K562 (cell line): ENCODE results near the gene FMN1. TPM values are rescaled to one million over a fixed set of nuclear protein-coding genes. Genes with fewer than 3 reads are reported as not detected.

Experiments used
- FOXK2 ChIP-seq, 2 experiments: fragments of 450-650 bp; IDR thresholded peaks in 1 of 2; conservative IDR thresholded peaks in 1 of 2; 2 replicates each; pipeline ENCODE4 v1.6.1; 2016; ENCODE audit warnings: low read depth in 2 of 2, mild to moderate bottlenecking in 1 of 2
- POLR2H ChIP-seq: IDR thresholded peaks from 2 replicates; pipeline ENCODE4 v1.6.1; 2016; ENCODE audit warnings: missing genetic modification characterization, low read depth, mild to moderate bottlenecking, control low read depth, missing compliant biosample characterization, moderate library complexity
- SP2 ChIP-seq: IDR thresholded peaks from 2 replicates; pipeline ENCODE4 v1.6.1; 2011; ENCODE audit warnings: mild to moderate bottlenecking, low read depth, low read length, moderate library complexity; ENCODE audit not compliant: poor library complexity, severe bottlenecking; ENCODE audit errors: extremely low read depth
- TAF7 ChIP-seq: fragments of 450-650 bp; IDR thresholded peaks from 2 replicates; pipeline ENCODE4 v1.6.1; 2016; ENCODE audit warnings: missing genetic modification characterization, missing compliant biosample characterization
- ZNF197 ChIP-seq: fragments of 200-800 bp; sonication (Bioruptor generic); IDR thresholded peaks from 2 replicates; pipeline ENCODE4 v1.6.1; 2016; ENCODE audit warnings: low read depth, missing genetic modification characterization, missing compliant biosample characterization
- polyA plus RNA-seq, 8 experiments: library from polyadenylated mRNA; depleted of rRNA in 4 of 8; stranded (reverse) in 5 of 8; unstranded in 3 of 8; fragments of >200 nt; fragmentation: Nextera tagmentation in 2 of 8; fragmentation: Illumina TruSeq in 1 of 8; extraction: Ambion mirVana in 2 of 8; extraction: Trizol in 1 of 8; gene quantifications; 2 replicates each; pipeline versions ENCODE4 v1.2.1 to v1.2.3, GENCODE V29; 2011 to 2014; ENCODE audit warnings: inconsistent platforms in 1 of 8, missing spikeins in 1 of 8
- total RNA-seq, 7 experiments: library from RNA; depleted of rRNA in 6 of 7; stranded (reverse); fragments of >200 nt in 6 of 7; fragmentation: Illumina TruSeq in 2 of 7; extraction: Trizol in 2 of 7; gene quantifications; 2 replicates each; pipeline versions ENCODE4 v1.2.1 to v1.2.3, GENCODE V29; 2011 to 2021; ENCODE audit warnings: low replicate concordance in 1 of 7
- TF ChIP-seq, protein P1 (sequence below): fragments of 250-450 bp; sonication (Bioruptor Pico); IDR thresholded peaks from 2 replicates; pipeline ENCODE4 v1.4.0; 2020
- TF ChIP-seq, protein P2 (sequence below): fragments of 450-650 bp; IDR thresholded peaks from 2 replicates; pipeline ENCODE4 v1.6.1; 2018; ENCODE audit not compliant: partially characterized antibody
- TF ChIP-seq, protein P3 (sequence below), 3 experiments: IDR thresholded peaks in 2 of 3; conservative IDR thresholded peaks in 1 of 3; 2 replicates each; pipeline ENCODE4 v1.5.1; 2011 to 2012; ENCODE audit warnings: low read length in 3 of 3, mild to moderate bottlenecking in 3 of 3, control low read depth in 2 of 3, improper control_type of control experiment in 1 of 3, inconsistent platforms in 1 of 3, low read depth in 1 of 3, mixed read lengths in 1 of 3, moderate library complexity in 1 of 3; ENCODE audit not compliant: insufficient read depth in 2 of 3

The FMN1 gene
- total and polyA plus RNA-seq, 9 of the 15 experiments (the other 6 are each of a cell fraction or from before 2014, with no cell fraction given): 0.03 to 0.07 (median 0.04) TPM; not detected in 6

DNA sequence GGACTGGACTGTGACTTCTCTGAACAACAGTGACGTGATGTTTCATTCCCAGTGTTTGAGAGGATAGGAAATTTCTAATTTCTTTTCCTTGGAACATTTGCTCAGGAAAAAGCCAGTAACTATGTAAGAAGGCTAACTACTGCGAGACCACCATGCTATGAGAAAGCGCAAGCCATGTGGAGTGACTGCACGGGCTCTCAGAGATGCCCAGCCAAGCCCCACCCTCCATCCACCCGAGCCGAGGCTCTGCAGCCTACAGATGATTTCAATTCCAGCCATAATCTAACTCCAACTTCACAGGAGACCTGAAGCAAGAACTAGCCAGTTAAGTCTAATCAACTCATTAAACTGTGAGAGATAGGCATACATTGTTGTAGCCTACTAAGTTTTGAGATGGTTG, 352.4 kb downstream of the FMN1 start (continued):
- TF ChIP-seq, protein P1, sequence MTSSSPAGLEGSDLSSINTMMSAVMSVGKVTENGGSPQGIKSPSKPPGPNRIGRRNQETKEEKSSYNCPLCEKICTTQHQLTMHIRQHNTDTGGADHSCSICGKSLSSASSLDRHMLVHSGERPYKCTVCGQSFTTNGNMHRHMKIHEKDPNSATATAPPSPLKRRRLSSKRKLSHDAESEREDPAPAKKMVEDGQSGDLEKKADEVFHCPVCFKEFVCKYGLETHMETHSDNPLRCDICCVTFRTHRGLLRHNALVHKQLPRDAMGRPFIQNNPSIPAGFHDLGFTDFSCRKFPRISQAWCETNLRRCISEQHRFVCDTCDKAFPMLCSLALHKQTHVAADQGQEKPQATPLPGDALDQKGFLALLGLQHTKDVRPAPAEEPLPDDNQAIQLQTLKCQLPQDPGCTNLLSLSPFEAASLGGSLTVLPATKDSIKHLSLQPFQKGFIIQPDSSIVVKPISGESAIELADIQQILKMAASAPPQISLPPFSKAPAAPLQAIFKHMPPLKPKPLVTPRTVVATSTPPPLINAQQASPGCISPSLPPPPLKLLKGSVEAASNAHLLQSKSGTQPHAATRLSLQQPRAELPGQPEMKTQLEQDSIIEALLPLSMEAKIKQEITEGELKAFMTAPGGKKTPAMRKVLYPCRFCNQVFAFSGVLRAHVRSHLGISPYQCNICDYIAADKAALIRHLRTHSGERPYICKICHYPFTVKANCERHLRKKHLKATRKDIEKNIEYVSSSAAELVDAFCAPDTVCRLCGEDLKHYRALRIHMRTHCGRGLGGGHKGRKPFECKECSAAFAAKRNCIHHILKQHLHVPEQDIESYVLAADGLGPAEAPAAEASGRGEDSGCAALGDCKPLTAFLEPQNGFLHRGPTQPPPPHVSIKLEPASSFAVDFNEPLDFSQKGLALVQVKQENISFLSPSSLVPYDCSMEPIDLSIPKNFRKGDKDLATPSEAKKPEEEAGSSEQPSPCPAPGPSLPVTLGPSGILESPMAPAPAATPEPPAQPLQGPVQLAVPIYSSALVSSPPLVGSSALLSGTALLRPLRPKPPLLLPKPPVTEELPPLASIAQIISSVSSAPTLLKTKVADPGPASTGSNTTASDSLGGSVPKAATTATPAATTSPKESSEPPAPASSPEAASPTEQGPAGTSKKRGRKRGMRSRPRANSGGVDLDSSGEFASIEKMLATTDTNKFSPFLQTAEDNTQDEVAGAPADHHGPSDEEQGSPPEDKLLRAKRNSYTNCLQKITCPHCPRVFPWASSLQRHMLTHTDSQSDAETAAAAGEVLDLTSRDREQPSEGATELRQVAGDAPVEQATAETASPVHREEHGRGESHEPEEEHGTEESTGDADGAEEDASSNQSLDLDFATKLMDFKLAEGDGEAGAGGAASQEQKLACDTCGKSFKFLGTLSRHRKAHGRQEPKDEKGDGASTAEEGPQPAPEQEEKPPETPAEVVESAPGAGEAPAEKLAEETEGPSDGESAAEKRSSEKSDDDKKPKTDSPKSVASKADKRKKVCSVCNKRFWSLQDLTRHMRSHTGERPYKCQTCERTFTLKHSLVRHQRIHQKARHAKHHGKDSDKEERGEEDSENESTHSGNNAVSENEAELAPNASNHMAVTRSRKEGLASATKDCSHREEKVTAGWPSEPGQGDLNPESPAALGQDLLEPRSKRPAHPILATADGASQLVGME: no peak
- TF ChIP-seq, protein P2, sequence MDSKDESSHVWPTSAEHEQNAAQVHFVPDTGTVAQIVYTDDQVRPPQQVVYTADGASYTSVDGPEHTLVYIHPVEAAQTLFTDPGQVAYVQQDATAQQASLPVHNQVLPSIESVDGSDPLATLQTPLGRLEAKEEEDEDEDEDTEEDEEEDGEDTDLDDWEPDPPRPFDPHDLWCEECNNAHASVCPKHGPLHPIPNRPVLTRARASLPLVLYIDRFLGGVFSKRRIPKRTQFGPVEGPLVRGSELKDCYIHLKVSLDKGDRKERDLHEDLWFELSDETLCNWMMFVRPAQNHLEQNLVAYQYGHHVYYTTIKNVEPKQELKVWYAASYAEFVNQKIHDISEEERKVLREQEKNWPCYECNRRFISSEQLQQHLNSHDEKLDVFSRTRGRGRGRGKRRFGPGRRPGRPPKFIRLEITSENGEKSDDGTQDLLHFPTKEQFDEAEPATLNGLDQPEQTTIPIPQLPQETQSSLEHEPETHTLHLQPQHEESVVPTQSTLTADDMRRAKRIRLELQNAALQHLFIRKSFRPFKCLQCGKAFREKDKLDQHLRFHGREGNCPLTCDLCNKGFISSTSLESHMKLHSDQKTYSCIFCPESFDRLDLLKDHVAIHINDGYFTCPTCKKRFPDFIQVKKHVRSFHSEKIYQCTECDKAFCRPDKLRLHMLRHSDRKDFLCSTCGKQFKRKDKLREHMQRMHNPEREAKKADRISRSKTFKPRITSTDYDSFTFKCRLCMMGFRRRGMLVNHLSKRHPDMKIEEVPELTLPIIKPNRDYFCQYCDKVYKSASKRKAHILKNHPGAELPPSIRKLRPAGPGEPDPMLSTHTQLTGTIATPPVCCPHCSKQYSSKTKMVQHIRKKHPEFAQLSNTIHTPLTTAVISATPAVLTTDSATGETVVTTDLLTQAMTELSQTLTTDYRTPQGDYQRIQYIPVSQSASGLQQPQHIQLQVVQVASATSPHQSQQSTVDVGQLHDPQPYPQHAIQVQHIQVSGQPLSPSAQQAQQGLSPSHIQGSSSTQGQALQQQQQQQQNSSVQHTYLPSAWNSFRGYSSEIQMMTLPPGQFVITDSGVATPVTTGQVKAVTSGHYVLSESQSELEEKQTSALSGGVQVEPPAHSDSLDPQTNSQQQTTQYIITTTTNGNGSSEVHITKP: no peak
- TF ChIP-seq SP2: no peak
- TF ChIP-seq POLR2H (tag): no peak
- TF ChIP-seq FOXK2 (conservative IDR thresholded peaks at IDR 0.05 in 1 of 2, IDR thresholded peaks at IDR 0.05 in 1 of 2; ENCODE audit: low read depth in 2 of 2): no peak
- TF ChIP-seq ZNF197: no peak
- TF ChIP-seq, protein P3, sequence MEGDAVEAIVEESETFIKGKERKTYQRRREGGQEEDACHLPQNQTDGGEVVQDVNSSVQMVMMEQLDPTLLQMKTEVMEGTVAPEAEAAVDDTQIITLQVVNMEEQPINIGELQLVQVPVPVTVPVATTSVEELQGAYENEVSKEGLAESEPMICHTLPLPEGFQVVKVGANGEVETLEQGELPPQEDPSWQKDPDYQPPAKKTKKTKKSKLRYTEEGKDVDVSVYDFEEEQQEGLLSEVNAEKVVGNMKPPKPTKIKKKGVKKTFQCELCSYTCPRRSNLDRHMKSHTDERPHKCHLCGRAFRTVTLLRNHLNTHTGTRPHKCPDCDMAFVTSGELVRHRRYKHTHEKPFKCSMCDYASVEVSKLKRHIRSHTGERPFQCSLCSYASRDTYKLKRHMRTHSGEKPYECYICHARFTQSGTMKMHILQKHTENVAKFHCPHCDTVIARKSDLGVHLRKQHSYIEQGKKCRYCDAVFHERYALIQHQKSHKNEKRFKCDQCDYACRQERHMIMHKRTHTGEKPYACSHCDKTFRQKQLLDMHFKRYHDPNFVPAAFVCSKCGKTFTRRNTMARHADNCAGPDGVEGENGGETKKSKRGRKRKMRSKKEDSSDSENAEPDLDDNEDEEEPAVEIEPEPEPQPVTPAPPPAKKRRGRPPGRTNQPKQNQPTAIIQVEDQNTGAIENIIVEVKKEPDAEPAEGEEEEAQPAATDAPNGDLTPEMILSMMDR (IDR thresholded peaks at IDR 0.05 in 2 of 3, conservative IDR thresholded peaks at IDR 0.05 in 1 of 3; ENCODE audit: insufficient read depth in 2 of 3, low read depth in 1 of 3, low read length in 3 of 3): no peak
- TF ChIP-seq TAF7 (tag): no peak
